T-helper 17 cell (primary cell): ENCODE data around the gene KRTAP2-3. TPM values are rescaled to one million over a fixed set of nuclear protein-coding genes. Genes with fewer than 3 reads are reported as not detected.
A peak's percentile ranks its signal among the peaks of the same experiment; 100 is the strongest.
"Not testable (repeated sequence)": the region's sequence is repeated elsewhere in the genome, so short reads cannot be mapped to it uniquely, and the experiment has no call there.

ENCODE experiments used
- ATAC-seq: fragments of 150-1000 bp; cut with Tn5 transposase; 2 replicates; pipeline ENCODE4 v1.10.0; 2021; ENCODE audit warnings: mild to moderate bottlenecking, moderate library complexity
- DNase-seq, 3 donors: peaks; one replicate each; pipeline versions ENCODE4 v3.0.0 to v3.0.0-alpha.2; 2020 to 2021
- H3K9me3 ChIP-seq: one replicate; pipeline ENCODE4 v1.7.0; 2013; ENCODE audit warnings: low read length, mild to moderate bottlenecking; ENCODE audit not compliant: control insufficient read depth, poor library complexity, severe bottlenecking
- H3K27ac Mint-ChIP-seq: one replicate; pipeline ENCODE4 v1.8.0; 2022; ENCODE audit warnings: mild to moderate bottlenecking, moderate library complexity, mixed read lengths
- H3K27me3 Mint-ChIP-seq: one replicate; pipeline ENCODE4 v1.8.0; 2022; ENCODE audit warnings: mixed read lengths
- H3K36me3 Mint-ChIP-seq: one replicate; pipeline ENCODE4 v1.8.0; 2022; ENCODE audit warnings: low read depth, mixed read lengths
- H3K4me1 Mint-ChIP-seq: one replicate; pipeline ENCODE4 v1.8.0; 2022; ENCODE audit warnings: mild to moderate bottlenecking, mixed read lengths
- H3K4me3 Mint-ChIP-seq: one replicate; pipeline ENCODE4 v1.8.0; 2022; ENCODE audit warnings: mild to moderate bottlenecking, moderate library complexity, mixed read lengths
- total RNA-seq, 4 donors: library from RNA in 2 of 4; stranded (reverse) in 2 of 4; gene quantifications; one replicate each; pipeline ENCODE4 v1.2.3 and lab custom pipeline; 2022 to 2026

KRTAP2-3 gene
- total RNA-seq (not detected), total RNA-seq (lab: John Stamatoyannopoulos, UW) (0 reads per million in 2 donors)

DNA sequence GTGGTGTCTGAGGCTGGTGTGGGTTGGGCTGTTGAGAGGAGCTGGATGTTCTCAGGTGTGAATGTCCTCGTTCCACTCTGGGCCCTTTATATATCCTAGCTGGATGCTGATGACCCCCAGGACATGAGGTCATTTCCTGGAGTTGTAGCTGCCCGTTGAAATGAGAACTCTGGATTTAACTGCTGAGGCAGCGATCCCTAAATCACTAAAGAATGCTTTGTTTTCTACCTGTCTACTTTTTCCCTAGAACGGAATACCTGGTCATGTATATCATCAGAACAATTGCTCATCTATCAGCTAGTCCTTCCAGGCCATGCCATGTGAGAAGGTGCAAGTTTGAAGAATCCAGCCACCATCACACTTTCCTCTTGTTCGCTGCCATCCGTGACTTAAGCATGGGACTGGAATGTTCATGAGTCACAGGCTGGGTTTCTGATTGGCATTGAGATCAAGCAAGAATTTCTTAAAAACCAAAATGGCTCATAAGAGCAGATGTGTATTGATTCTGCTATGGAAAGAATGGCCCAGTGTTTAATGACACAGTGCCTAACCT, at the start of gene KRTAP2-3:
KRTAP2-3 (minus strand) TSS at position 63 of the 553 bp plus-strand sequence. CDS start 64 bp downstream, outside the sequence.
- DNase-seq (no peak), ATAC-seq (no peak)
- Mint-ChIP-seq H3K36me3 (peaks cover 3% of the 10 kb centered on the region), H3K27me3 (peaks cover 42% of the 10 kb centered on the region), H3K27ac (no peak within 1 kb of the TSS), H3K4me3 (no peak within 1 kb of the TSS), H3K4me1 (peaks cover 4% of the 10 kb centered on the region)
- H3K9me3 ChIP-seq = no peaks in the 10 kb centered on the region

- ATAC-seq, DNase-seq, H3K27ac Mint-ChIP-seq, H3K27me3 Mint-ChIP-seq, H3K9me3 ChIP-seq, H3K36me3 Mint-ChIP-seq: not testable (repeated sequence)
- Mint-ChIP-seq H3K4me1 (peaks cover 12% of the 10 kb centered on the region), H3K4me3 (peak overlapping the region; percentile 65)
Observed at GRCh38 chr17:41108728-41109386, 48.9 kb upstream of the KRTAP2-3 start.

- ATAC-seq (no peak), DNase-seq (no peak)
- Mint-ChIP-seq H3K4me3 (peak overlapping the region; percentile 31), H3K36me3 (peaks cover 2% of the 10 kb centered on the region), H3K27ac (peak overlapping the region; percentile 27), H3K27me3 (peaks cover 9% of the 10 kb centered on the region), H3K4me1 (peaks cover 12% of the 10 kb centered on the region)
- H3K9me3 ChIP-seq = peaks cover under 1% of the 10 kb centered on the region
Observed at GRCh38 chr17:41107941-41108450, 48.1 kb upstream of the KRTAP2-3 start.

- peaks cover 12% of the 10 kb centered on the region for H3K4me1 Mint-ChIP-seq
- not testable (repeated sequence) for H3K9me3 ChIP-seq, DNase-seq, ATAC-seq, H3K4me3 Mint-ChIP-seq, H3K27me3 Mint-ChIP-seq, H3K36me3 Mint-ChIP-seq, H3K27ac Mint-ChIP-seq
Observed at GRCh38 chr17:41105347-41105746, 45.4 kb upstream of the KRTAP2-3 start, which contains the start of gene KRTAP4-9. TSS of gene KRTAP4-9 (plus strand) at chr17:41105389. CDS start at chr17:41105389, 0 bp downstream.

DNA sequence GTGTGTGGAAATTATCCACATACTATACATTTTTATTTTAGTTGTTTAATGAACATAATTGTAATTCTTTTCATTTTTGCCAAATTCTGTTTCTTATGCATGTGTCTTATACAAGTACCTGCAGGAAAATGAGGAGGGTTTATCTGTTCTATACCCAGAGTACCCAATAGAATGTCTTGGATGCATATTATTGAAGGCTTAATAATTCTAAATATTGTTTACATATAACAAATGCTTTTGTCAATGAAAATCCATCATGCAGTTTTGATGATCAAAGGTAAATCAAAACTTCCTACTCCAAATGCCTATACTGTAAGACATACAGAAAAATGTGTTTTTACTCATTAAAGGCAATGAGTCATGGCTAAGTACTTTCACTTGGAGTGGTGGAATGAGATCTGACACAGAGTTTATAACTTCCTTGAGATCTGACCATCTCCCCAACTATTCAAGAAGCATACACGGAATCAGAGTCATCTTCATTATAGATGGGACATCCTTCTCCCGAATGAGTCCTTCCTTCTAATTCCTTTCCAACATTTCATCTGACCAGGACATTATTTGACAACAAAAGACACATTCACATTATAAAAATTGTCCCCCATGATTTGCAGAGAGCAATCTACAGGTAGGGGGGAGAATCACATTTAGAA, 44.6 kb upstream of the KRTAP2-3 start:
- H3K27ac Mint-ChIP-seq, ATAC-seq, H3K4me3 Mint-ChIP-seq: not testable (repeated sequence)

DNA sequence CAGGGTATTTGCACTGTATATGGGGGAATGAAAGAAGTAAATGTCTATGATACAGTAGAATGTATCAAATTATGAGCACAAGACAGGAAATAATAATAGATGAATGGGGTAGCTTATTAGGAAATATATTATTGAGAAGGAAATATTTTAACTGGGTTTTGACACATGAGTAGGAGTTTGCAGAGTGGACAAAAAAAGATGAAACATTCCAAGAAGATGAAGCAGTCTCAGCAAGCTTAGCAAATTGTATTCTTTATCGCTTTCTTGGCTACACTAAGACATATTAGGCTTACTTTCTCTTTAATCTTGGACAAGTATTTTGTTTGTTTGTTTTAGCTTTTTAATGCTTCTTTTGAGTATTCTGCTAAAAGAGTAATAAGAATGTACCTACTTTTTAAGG, 44.0 kb upstream of the KRTAP2-3 start:
- no peak overlapping the region for H3K27ac Mint-ChIP-seq
- peaks cover 2% of the 10 kb centered on the region for H3K36me3 Mint-ChIP-seq
- H3K4me1 Mint-ChIP-seq = peaks cover 15% of the 10 kb centered on the region
- DNase-seq (no peak), ATAC-seq (no peak)
- no peaks in the 10 kb centered on the region for H3K9me3 ChIP-seq
- no peak overlapping the region for H3K4me3 Mint-ChIP-seq
- H3K27me3 Mint-ChIP-seq = peaks cover 16% of the 10 kb centered on the region

More for the DNA sequence above, 44.6 kb upstream of the KRTAP2-3 start:
- H3K27me3 Mint-ChIP-seq = peaks cover 16% of the 10 kb centered on the region
- not testable (repeated sequence) for H3K36me3 Mint-ChIP-seq, DNase-seq, H3K9me3 ChIP-seq
- peaks cover 16% of the 10 kb centered on the region for H3K4me1 Mint-ChIP-seq

GRCh38 chr17:41101586-41102259, 41.8 kb upstream of the KRTAP2-3 start, which contains the start of gene KRTAP4-16:
TSS of gene KRTAP4-16 (minus strand) at chr17:41102209. CDS start at chr17:41102209, 0 bp downstream.
- H3K36me3 Mint-ChIP-seq = peaks cover 4% of the 10 kb centered on the region
- H3K27ac Mint-ChIP-seq = no peak within 1 kb of the TSS
- peaks cover 9% of the 10 kb centered on the region for H3K4me1 Mint-ChIP-seq
- no peak within 1 kb of the TSS for H3K4me3 Mint-ChIP-seq
- DNase-seq (no peak), ATAC-seq (no peak)
- peaks cover 32% of the 10 kb centered on the region for H3K27me3 Mint-ChIP-seq
- H3K9me3 ChIP-seq = no peaks in the 10 kb centered on the region

GRCh38 chr17:41099682-41100480, 40.0 kb upstream of the KRTAP2-3 start:
- ATAC-seq, DNase-seq, H3K36me3 Mint-ChIP-seq, H3K27ac Mint-ChIP-seq, H3K4me1 Mint-ChIP-seq, H3K9me3 ChIP-seq, H3K4me3 Mint-ChIP-seq: not testable (repeated sequence)
- H3K27me3 Mint-ChIP-seq = peaks cover 38% of the 10 kb centered on the region

DNA sequence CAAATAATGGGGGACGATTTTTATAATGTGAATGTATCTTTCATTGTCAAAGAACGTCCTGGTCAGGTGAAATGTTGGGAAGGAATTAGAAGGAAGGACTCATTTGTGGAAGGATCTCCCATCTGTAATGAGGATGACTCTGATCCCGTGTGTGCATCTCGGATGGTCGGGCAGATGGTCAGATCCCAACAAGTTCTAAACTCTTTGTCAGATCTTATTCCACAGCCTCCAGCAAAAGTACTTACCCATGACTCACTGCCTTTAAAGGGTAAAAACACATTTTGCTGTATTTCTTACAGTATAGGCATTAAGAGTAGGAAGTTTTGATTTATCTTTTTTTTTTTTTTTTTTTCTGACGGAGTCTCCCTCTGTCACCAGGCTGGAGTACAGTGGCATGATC, 38.6 kb upstream of the KRTAP2-3 start:
- Mint-ChIP-seq H3K27me3 (peaks cover 45% of the 10 kb centered on the region), H3K36me3 (peaks cover 5% of the 10 kb centered on the region), H3K27ac (no peak overlapping the region), H3K4me3 (no peak overlapping the region), H3K4me1 (peaks cover 9% of the 10 kb centered on the region)
- DNase-seq (no peak), ATAC-seq (no peak)
- no peaks in the 10 kb centered on the region for H3K9me3 ChIP-seq

GRCh38 chr17:41098042-41098441, 38.1 kb upstream of the KRTAP2-3 start, which contains the start of gene KRTAP4-8:
TSS of gene KRTAP4-8 (minus strand) at chr17:41098142. CDS start at chr17:41098084, 58 bp downstream.
- no peaks in the 10 kb centered on the region for H3K9me3 ChIP-seq
- DNase-seq = no peak
- Mint-ChIP-seq H3K4me1 (peaks cover 9% of the 10 kb centered on the region), H3K36me3 (peaks cover 5% of the 10 kb centered on the region), H3K4me3 (no peak within 1 kb of the TSS), H3K27ac (no peak within 1 kb of the TSS), H3K27me3 (peaks cover 45% of the 10 kb centered on the region)
- no peak for ATAC-seq

DNA sequence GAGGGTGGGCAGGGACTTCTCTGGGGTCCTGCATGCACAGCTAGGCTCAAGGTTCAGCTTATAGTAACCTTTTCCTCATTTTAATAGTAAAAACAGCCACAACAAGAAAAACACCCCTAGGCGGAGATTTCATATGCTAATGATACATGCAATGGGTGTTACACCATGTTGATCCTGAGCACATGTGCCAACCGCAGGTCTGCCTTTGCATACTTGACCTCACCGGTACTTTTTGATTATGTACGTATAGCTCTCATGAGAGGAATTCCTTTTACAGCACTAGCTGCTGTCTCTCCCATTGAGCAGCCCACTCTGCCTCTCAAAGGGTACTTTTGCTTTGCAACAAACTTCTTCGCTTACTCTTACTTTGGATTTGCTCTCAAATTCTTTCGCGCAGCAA, 36.1 kb upstream of the KRTAP2-3 start:
- DNase-seq (no peak), ATAC-seq (no peak)
- H3K9me3 ChIP-seq = no peaks in the 10 kb centered on the region
- Mint-ChIP-seq H3K36me3 (peaks cover 5% of the 10 kb centered on the region), H3K4me3 (no peak overlapping the region), H3K4me1 (peaks cover 9% of the 10 kb centered on the region), H3K27me3 (peaks cover 45% of the 10 kb centered on the region), H3K27ac (no peak overlapping the region)

- ATAC-seq, H3K9me3 ChIP-seq, H3K27ac Mint-ChIP-seq, H3K4me1 Mint-ChIP-seq, H3K36me3 Mint-ChIP-seq, H3K4me3 Mint-ChIP-seq, DNase-seq: not testable (repeated sequence)
- H3K27me3 Mint-ChIP-seq = peaks cover 18% of the 10 kb centered on the region
Observed at GRCh38 chr17:41088760-41089352, 28.9 kb upstream of the KRTAP2-3 start.
